Left colon (tissue), 2 donors: ENCODE measurements around the gene ANGPTL2. TPM values are rescaled to one million over a fixed set of nuclear protein-coding genes. Genes with fewer than 3 reads are reported as not detected.
"Not testable (repeated sequence)": the region's sequence is repeated elsewhere in the genome, so short reads cannot be mapped to it uniquely, and the experiment has no call there.

Source experiments
- ATAC-seq: fragments of 200-7000 bp; cut with Tn5 transposase; one replicate; pipeline ENCODE4 v1.9.1; 2020; ENCODE audit warnings: mild to moderate bottlenecking, moderate library complexity
- DNase-seq, 2 donors: peaks; one replicate each; pipeline ENCODE4 v3.0.0-alpha.2; 2020
- intact Hi-C, 2 donors: fragments of 100-400 bp; cut with DNase I in 1 of 2; cut with micrococcal nuclease in 1 of 2; formaldehyde crosslinking; loops; one replicate each; pipeline versions ENCODE4 v1.11.2 to v1.14.0; 2022; cut with DNase I, micrococcal nuclease
- long read RNA-seq: library from polyadenylated mRNA; unstranded; transcript quantifications from one replicate; pipeline ENCODE4 v2.0.0, GENCODE V29; 2021
- total RNA-seq, 2 donors: library from RNA; stranded (reverse); fragmentation: NEBNext Ultra II Directional; extraction: Animal tissue kit (Norgen Biotek cat#: 25700); gene quantifications; one replicate each; pipeline ENCODE4 v1.2.1, GENCODE V29; 2021
- donor health status: DM: no; HTN: no; CAD: no.
- donor health status: DM: yes; HTN: yes; CAD: no.

Gene ANGPTL2, protein sequence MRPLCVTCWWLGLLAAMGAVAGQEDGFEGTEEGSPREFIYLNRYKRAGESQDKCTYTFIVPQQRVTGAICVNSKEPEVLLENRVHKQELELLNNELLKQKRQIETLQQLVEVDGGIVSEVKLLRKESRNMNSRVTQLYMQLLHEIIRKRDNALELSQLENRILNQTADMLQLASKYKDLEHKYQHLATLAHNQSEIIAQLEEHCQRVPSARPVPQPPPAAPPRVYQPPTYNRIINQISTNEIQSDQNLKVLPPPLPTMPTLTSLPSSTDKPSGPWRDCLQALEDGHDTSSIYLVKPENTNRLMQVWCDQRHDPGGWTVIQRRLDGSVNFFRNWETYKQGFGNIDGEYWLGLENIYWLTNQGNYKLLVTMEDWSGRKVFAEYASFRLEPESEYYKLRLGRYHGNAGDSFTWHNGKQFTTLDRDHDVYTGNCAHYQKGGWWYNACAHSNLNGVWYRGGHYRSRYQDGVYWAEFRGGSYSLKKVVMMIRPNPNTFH
- total RNA-seq: 10 to 100 TPM in 1 of 2 donors, 1 to 10 TPM in 1; 6.0 to 12.0 TPM
- long read RNA-seq, partial matches to known transcripts: 3 of 7 reads
- long read RNA-seq, other reads (novel, unspliced or antisense): 3 of 7 reads

DNA sequence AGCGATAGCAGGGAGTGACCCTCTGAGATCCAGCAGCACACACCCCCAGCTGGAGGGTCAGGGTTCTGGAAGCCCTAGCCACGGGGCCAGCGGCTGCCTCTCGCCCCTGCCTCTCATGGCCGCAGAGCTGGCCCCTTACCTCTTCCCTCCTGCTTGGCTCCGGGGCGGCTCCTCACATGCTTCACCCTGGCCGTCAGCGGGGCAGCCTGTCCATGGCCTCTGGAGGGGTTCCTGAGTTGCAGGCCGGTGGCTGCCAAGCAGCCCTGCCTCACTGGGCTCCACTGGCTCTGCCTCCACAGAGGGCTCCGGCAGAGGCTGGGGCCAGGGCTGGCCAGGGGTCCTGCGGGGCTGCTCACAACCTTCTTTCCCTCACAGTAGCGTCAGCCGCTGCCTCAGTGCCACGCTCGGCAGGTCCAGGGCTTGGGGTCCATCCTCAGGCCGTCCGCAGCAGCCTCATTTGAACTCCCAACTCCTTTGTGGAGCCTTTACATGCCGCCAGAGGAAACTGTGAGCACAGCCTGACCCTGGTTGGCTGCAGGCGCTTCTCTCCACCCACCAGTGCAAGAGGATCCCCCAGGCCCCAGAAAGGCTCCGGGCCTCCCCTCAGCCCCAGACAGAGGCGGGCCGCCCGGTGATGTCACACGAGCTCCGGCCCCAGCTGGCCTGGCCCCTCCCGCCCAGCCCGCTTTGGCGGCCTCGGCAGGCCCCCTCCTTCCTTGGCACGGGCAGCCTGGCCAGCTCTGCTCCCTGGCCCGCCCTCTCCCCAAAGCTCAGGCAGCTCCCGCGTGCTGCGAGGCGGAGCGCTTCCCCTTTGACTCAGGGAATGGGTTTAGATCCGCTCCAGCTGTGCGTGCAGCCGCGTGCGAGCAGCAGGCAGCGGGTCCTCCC lies at the start of gene ANGPTL2:
Gene ANGPTL2 (minus strand): TSS at position 460 of the 888 bp plus-strand sequence. CDS start 13,904 bp downstream, outside the sequence.
- intact Hi-C loops: loop anchor here in 1 of 2 donors (10.0 kb wide), 1 partner anchor 62 kb away; no protein-coding TSS in a partner anchor
- peak; percentile 57 to 84 for DNase-seq
- peak; percentile 72 for ATAC-seq

DNA sequence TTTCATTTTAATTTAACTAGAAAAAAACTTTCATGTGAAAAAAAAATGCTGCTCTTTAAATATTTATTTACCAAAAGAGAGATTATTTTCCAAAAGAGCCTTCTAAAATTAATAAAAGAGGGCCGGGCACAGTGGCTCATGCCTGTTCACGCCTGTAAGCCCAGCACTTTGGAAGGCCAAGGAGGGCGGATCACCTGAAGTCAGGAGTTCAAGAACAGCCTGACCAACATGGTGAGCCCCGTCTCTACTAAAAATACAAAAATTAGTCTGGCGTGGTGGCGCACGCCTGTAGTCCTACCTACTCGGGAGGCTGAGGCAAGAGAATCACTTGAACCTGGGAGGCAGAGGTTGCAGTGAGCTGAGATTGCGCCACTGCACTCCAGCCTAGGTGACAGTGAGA lies 48.9 kb upstream of the ANGPTL2 start:
- intact Hi-C loops, DNase-seq, ATAC-seq: not testable (repeated sequence)

DNA sequence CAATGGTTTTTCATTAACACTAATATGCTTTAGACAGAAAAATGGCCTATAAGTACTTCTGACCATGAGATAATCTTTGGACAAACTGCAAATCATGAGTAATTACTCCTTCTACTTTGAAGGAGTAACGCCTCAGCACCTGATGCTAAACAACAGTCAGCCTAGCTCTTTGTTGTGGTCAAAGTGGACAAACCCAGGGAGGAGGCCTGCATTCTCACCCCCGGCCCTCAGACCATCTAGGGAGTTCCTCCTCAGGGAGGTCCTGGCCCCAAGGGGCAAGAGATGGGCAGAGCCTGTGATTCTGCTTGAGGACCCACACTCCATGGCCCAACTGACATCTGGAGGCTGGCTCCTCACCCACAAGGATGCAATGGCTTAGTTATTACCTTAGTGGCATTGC lies 48.2 kb upstream of the ANGPTL2 start:
- ATAC-seq (no peak), DNase-seq (no peak)
- intact Hi-C loops: no loop called here

DNA sequence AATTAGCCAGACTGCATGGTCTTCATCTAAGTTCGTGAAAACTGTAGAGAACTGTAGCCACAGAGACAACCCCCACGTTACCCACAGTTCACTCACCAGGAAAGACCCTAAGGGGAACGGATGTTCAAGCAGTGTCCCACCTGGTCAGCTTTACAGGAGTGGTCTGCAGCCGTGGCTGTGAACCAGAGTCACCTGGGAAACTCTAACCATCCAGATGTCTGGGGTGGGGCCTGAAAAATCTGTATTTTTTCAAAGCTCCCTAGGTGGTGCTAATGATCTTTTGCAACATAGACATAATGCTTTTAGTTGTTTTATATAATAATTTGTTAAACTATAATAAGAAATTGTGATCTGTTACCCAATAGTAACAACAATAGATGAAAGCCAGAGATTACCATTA lies 47.7 kb upstream of the ANGPTL2 start:
- intact Hi-C loops: no loop called here
- DNase-seq: no peak
- no peak for ATAC-seq

DNA sequence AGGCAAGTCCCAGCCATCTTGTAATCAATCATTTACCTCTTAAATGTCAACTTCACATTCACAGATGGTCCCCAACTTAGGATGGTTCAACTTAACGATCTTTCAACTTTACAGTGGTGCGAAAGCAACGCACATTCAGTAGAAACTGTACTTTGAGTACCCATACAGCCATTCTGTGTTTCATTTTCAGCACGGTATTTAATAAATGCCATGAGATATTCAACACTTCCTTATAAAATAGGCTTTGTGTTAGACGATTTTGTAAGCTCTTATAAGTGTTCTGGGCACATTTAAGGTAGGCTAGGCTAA lies 47.1 kb upstream of the ANGPTL2 start:
- no peak for DNase-seq
- ATAC-seq: no peak
- intact Hi-C loops: no loop called here

DNA sequence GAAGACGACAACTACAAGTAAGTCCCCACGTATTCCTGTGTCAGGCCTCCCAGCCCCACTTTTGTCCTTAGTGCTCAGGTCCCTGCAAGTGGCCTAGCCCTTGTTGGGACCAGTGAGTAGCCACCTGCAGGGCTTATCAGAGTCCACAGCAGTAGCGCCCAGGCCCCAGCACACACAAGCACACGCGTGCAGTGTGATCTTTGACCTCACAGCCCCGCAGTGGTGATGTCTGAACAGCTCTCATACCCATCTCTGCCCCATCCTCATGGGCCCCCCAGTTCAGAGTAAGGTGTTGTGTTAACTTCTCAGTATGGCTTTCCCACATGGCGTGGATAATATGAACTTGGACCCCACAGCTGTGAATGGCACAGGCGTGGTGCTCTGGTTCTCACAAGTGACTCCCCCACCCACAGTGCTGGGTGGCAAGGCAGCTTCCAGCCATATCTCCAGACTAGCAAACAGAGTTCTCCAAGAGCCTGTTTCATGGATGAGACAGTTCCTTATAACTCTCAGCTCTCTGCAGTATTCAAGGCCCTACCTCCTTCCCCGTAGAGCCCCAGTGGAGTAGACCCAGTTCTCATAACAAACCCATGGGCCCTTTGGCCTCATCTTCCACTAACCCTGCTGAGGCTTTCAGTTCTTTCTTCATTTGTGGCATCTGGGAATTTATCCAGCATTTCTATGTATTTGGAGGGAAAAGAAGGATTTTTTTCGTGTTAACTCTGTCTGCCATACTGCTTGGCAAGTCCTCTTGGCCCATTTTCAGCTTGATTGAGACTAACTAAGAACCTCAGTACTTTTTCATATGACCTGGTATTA lies 46.5 kb upstream of the ANGPTL2 start:
- intact Hi-C loops: no loop called here
- ATAC-seq (no peak), DNase-seq (no peak)

DNA sequence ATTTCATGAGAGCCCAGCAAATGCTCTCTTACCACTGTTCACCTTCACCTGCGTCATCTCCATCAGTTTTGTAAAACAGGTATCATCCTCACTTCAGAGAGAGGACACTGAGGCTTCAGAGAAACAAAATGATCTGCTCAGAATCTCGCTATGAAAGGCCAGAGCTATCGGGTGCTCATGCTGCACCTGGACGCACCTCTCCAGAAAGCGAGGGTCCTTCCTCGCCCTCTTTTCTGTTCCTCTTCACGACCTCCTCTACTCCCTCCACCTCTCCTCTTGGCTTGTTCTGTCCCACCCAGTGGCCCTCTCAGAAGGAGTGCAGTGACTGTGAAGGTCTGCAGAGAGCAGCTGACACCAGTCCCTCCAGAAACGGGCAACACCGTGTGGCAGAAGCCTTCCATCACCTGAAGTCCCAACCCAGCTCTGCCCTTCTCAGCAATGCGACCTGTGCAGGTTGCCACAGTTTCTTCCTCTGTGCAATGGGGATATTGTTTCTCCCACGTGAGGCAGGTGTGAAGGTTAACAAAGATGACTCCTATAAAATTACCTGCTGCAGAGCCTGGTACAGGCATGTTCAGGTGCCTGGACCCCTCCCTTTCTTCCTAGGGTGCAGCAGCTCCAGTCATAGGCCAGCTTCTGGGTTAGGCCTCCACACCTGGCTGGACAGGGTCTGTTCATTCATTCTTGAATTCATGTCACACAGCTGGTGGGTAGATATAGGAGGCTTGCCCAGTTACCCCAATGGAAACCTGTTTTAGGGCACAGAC lies 45.3 kb upstream of the ANGPTL2 start:
- DNase-seq: no peak
- intact Hi-C loops: no loop called here
- ATAC-seq: no peak

DNA sequence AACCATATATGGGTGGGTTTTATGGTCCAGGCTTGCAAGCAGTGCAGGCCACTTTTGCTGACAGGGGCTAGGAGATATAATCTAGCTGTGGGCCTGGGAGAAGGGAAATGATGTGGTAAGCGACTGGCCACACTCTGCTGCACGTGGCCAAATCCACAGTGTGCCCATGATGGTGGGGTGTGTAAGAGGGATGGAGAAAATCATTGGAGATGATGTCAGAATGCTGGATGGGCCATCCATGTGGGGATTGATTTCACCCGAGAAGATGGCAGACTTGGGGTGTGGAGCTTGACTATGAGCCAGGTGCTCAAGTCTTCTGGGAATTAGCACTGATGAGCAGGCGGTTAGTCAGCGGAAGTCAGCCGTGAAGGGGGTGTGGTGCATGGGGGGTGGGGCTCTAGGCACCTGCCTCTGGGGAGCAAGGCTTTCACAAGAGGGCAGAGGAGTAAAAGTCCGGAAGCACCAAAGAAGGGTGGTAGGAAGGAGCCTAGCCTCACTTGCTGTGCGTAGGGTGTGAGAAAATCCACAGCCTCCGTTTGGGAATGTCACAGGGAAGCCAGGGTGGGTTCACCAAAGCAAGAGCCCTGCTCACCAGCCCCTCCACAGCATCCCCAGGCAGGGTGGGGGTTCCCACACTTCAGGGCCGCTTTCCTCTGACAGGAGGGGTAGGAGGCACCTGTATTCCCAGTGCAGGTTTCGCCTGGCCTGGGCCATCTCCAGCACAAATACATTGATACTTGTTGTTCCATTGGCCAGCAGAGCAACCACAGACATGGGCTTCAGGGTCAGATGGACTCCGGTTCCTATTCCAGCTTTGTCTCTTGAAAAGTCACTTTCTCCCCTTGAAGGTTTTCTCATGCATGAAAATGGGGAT lies 44.5 kb upstream of the ANGPTL2 start:
- DNase-seq (no peak), ATAC-seq (no peak)
- intact Hi-C loops: no loop called here

DNA sequence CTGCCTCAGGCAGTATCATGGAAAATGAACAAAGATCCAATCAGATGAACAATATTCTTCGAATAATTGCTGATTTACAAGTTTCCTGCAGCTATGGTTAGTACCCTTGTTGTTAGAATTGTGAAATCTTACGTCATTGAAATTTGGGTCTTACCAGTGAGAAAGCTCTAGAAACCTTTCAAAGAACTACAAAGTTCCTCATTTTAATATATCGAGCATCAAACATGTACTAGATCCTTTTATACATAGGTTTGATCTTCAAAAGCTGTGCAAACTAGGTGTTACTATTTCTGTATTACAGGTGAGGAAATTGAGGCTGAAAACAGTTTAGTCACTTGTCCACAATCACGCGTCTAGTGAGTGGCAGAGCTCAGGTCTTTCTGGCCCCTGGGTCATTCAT lies 43.7 kb upstream of the ANGPTL2 start:
- DNase-seq (no peak), ATAC-seq (no peak)
- intact Hi-C loops: no loop called here

DNA sequence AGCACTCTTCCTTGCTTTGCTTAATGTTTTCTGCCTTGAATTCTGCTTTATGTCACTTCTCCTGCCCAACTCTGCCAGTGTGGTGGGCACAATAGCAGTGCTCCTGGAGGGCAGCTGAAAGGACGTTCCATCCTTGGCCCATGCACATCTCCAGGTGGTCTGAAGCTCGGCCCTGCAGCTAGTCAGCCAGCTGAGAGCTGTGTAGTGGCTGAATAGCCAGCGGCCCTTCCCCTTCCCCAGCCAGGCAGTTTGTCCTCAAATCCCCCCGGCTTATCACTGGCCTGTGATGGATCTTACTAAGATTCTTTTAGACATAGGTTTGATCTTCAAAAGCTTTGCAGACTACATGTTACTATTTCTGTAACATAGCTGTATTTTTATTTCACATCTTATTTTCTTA lies 42.7 kb upstream of the ANGPTL2 start:
- DNase-seq (no peak), ATAC-seq (no peak)
- intact Hi-C loops: no loop called here

DNA sequence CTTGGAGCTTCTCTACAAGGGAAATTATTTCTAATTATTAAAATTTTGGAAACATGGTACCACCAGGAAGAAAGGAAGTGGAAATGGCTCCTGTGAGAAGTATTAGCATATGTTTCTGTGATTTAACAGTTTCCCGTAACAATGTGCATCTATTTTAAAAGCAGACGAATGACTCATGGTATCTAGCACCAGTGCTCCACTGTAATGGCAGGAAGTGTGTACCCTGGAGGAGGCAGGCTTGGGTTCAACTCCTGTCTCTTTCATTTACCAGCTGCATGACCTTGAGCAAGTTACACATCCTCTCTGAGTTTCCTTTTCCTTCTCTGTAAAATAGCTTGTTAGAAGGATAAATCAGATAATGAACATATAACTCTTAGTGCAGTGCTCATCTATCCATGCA lies 41.0 kb upstream of the ANGPTL2 start:
- ATAC-seq (no peak), DNase-seq (no peak)
- intact Hi-C loops: no loop called here

DNA sequence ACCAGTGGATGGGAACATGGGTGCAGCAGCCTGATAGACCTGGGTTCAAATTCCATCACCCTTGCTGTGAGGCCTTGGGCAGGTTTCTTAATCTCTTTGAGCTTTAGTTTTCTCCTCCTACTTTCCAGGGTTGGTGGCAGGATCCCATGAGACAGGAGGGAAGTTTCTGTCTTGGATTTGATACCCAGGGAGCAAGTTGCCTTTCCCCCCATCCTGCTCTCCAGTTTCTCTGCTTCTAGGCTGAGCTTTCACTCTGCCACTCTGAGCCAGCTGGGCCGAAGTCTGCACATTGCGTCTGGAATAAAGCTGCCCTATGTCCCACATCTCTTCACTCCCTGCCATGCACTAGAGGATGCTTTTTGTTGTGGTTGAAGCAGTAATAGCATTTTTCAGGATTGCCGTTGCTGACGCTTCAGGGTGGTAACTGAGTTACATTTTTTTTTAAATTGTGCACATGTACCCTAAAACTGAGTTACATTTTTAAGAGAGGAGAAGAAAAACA lies 40.5 kb upstream of the ANGPTL2 start:
- DNase-seq: no peak
- intact Hi-C loops: no loop called here
- ATAC-seq: no peak

DNA sequence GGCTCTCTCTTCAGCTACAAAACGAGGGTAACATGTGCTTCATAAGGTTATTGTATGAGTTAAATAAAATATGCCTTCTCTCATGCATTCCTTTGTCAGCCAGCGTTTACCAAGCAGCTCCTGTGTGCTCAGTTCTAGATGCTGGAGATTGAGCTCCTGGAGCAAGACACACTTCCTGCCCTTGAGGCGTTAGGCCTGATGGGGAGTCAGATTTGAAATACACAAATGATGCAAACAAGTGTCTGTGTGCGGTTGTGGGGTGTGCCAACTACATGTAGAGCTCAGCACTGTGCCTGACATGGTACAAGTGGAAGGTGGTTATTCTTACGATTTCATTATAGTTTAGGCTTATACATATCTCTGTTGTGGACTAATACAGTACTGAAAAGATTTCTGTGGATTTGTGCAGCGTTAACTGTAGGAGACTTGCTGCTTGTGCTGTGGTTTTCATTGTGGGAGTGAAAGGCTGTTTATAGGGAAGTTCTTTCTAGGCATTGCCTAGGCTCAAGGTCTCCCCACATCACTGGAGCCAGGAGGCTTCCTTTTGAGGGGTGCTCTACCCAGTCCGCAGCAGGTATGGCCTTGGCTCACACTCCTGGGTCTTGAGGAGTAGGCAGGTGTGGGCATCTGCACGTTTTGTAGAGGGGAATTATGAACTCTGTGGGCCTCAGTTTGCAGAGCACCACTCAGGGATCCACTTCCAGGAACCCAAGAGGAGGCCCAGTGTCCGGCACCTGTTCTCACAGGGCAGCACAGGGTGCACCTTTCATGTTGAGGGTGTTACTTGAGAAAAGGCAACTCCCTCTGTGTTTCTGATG lies 39.8 kb upstream of the ANGPTL2 start:
- ATAC-seq (no peak), DNase-seq (no peak)
- intact Hi-C loops: no loop called here

DNA sequence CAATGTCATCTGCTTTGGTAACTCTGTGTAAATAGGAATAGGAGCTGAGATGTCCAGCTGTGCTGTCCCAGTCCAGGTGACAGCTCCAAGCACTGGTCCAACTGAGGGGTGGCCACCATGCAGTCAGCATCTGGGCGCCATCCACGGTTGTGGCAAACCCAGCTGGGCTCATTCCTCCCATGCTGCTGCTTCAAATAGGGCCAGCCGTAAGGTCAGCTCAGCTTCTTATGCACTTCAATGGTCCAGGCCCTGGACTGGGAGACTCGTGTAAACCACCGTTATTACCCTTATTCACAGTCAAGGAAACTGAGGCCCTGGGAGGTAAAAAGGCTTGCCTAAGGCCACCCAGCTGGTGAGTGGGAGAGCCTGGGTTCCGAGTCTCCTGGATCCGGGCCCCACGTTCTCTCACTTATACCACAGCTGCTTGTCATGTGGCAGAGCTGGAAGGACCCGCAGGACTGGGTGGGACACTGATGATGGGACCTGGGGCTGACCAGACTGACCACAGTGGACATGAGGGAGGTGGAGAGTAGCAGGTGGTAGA lies 38.7 kb upstream of the ANGPTL2 start:
- no peak for ATAC-seq

DNA sequence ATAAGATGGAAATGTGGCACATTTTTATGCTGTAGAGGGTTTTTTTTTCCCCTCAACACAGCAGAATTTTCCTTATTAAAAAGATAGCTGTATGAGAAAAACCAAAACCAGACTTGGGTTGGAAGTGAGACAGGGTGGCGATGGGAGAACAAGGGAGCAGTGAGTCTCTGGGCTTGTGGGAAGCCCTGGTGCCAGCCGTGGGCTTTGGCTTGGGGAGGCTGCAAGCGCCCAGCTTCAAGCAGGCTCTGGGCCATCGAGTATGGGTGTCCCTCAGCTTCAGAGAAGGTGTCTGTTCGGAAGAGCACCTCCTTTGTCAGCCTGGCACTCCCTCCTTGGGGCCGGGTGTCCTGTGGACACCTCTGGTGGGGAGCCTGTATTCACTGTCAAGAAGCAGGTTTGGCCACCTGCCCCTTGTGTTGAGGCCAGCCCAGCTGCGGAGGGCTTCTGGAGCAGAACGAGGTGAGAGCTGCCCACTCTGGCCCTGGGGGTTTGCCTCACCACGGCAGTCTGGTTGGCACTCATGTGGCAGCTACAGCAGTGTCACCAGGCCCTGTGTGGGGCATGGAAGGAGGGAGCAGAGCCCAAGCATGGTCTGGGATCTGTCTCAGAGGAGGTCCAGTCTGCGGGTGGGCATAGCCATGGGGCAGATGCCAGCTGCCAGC lies 37.6 kb upstream of the ANGPTL2 start:
- ATAC-seq: no peak
- no peak for DNase-seq
- intact Hi-C loops: no loop called here

More for the DNA sequence above, 38.7 kb upstream of the ANGPTL2 start:
- no peak for DNase-seq
- intact Hi-C loops: no loop called here
